HG03565 (cell line): ENCODE measurements around the gene CFAP54.

Experiments used
- ATAC-seq: cut with Tn5 transposase; IDR thresholded peaks from one replicate; pipeline ENCODE4 v1.9.1; 2021; ENCODE audit warnings: mild to moderate bottlenecking, moderate library complexity; ENCODE audit not compliant: unreplicated experiment

CFAP54 gene

GRCh38 chr12:96879301-96879700 is 389.9 kb downstream of the CFAP54 start:
- ATAC-seq, result no peak

GRCh38 chr12:96880220-96880619 is 390.8 kb downstream of the CFAP54 start:
- no peak for ATAC-seq

DNA sequence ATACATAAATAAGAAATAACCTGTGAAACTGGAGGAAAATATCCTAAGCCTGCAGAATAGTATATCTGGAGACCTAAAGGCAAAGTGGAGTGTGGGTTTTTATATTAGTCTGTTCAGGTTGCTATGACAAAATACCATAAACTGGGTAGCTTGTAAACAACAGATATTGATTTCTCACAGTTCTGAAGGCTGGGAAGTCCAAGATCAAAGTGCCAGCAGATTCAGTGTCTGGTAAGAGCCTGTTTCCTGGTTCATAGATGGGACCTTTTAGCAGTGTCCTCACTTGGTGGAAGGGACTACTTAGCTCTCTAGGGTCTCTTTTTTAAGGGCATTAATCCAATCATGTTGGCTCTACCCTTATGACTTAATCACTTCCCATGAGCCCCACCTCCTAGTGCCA is 392.2 kb downstream of the CFAP54 start:
- ATAC-seq, result no peak

DNA sequence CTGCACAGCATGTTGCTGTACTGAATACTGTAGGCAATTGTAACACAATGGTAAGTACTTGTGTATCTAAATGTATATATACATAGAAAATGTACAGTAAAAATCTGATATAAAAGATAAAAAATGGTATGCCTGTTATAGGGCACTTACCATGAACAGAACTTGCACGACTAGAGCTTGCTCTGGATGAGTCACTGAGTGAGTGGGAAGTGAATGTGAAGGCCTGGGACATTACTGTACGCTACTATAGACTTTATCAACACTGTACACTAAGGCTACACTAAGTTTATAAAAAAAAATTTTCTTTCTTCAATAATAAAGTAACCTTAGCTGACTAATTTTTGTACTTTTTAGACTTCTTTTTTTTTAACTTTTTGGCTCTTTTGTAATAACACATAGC is 393.5 kb downstream of the CFAP54 start:
- ATAC-seq, result no peak

DNA sequence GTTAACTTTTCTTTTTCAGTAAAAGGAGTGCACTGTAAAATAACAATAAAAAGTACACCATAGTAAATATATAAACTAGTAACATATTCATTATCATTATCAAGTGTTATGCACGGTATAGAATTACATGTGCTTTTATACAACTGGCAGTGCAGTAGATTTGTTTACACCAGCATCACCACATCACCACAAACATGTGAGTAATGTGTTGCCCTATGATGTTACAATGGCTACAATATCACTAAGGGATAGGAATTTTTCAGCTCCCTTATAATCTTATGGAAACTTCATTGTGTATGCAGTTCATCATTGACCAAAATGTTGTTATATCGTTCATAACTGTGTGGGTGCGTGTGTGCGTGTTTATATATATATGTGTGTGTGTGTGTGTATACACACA is 394.2 kb downstream of the CFAP54 start:
- ATAC-seq, result no peak

GRCh38 chr12:96886998-96887677 is 397.8 kb downstream of the CFAP54 start:
- ATAC-seq, result no peak

DNA sequence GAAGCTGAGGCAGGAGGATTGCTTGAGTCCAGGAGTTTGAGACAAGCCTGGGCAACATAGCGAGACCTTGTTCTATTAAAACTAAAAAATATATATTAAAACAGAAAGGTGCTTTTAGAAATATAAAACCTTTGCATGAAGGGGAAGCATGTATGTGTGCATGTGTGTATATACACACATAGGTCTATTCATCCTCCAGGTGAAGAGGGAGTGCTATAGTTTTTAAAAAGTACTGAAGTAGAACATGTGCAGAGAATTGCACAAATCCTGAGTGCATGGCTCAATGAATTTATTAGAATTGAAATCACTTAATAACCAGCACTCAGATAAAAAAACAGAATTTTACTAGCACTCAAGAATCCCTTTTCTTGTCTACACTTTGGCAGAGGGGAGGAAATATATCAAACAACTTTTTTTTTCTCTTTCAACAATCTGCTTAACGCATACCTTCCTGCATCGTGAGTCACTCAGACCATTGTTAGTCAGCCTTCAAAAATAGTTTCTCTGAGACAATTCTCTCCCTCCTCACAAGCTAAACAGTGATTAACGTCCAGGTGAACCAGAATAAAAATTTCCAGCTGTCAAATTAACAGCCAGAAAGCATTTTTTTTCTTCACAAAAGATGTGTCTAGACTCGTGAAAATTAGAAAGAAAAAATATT is 400.0 kb downstream of the CFAP54 start:
- ATAC-seq, result peak; percentile 46

DNA sequence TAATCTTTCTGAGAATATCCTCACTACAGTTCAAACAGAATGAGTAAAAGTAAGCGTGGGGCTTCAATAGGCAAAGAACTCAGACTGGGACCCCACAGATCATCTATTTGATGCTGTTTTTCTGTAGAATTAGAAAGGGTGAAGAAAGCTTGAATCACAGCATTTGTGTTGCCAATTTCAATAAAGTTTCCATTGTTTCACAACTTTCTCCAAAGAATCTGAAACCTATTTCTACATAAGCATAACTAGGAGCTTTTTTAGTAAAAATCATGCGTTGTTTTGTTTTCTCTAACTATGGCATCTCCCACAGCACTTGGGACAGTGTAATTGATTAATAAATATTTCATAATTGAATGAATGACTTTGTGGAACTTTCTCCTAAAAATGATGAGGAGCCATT is 401.0 kb downstream of the CFAP54 start:
- no peak for ATAC-seq

DNA sequence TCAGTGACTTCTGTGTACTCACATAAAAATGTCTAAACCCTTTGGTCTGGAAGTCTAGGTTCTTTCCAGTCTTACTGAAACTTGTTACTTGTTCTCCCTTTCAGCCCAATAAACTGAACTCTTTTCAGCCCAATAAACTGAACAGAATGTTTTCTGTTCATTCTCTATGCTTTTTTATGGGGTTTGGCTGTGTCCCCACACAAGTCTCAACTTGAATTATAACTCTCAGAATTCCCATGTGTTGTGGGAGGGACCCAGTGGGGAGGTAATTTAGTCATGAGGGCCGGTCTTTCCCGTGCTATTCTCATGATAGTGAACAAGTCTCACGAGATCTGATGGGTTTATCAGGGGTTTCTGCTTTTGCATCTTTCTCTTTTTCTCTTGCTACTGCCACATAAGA is 402.7 kb downstream of the CFAP54 start:
- no peak for ATAC-seq

- no peak for ATAC-seq
Observed at GRCh38 chr12:96897421-96897820, 408.0 kb downstream of the CFAP54 start.

DNA sequence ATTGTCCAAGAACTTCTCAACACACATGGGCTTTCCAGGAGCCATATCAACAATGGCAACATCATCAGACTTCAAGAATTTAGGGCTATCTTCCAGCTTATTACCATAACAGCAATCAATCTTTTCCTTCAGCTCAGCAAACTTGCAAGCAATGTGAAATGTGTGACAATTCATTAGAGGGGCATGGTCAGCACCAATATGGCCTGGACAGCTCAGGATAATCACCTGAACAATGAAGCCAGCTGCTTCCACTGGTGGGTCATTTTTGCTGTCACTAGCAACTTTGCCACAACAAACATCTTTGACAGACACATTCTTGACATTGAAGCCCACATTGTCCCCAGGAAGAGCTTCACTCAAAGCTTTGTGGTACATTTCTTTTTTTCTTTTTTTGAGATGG is 411.8 kb downstream of the CFAP54 start:
- ATAC-seq, result no peak

DNA sequence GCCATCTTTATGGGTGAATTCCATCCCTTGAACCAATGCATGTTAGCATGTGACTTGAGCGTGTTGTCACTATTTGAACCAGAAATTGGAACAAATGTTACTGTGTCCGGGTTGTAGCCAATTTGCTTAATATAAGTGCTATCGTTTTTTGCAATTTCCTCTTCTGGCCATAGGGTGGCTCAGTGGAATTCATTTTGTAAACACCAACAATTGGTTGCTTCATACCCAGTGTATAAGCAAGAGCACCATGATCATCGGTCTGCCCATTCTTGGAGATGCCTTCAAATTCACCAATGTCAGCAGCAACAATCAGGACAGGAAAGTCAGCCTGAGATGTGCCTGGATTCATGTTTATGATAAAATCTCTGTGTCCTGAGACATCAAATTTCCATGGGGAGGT is 412.7 kb downstream of the CFAP54 start:
- ATAC-seq, result no peak

- no peak for ATAC-seq
Observed at GRCh38 chr12:96906498-96906848, 417.1 kb downstream of the CFAP54 start.

DNA sequence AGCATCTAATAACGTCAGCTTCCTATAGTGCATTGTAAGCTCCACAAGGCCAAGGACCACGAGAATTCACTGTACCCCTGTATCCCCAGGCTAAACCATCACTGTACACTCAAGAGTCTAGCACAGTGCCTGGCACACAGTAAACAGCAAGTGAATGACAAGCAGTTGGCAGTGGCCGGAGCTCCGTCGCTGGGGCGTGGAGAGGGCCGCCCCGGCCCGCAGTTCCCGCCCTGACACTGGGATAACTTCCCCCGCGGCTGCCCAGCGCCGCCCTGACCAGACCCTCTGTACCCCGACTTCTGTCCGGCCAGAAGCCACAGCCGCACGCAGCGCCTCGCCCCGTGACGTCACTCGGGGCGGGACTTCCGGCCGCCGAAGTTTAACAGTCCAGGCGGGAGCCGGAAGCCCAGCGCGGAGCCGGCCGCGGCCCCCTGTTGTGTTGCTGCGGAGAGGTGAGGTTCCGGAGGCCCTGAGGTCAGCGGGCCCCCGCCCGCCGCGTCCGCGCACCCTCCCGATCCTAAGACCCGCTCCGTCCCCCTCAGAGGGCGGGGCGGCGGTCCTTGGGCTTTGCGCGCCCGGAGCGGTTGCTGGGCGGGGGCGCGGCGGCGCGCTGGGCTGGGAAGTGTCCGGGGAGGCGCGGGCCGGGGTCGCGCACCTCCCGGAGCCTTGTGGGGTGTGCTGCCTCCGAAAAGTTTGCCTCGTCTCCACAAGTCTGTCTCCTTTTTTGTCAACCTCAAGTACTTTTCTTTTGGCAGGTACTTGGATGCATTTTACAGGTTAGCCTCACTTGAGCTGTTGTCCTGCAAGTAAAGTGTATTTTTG is 417.7 kb downstream of the CFAP54 start, which contains the start of gene NEDD1:
Gene NEDD1 (plus strand): TSS at position 409 of the 822 bp plus-strand sequence. CDS start 2,503 bp downstream, outside the sequence.
- ATAC-seq, result peak; percentile 84

DNA sequence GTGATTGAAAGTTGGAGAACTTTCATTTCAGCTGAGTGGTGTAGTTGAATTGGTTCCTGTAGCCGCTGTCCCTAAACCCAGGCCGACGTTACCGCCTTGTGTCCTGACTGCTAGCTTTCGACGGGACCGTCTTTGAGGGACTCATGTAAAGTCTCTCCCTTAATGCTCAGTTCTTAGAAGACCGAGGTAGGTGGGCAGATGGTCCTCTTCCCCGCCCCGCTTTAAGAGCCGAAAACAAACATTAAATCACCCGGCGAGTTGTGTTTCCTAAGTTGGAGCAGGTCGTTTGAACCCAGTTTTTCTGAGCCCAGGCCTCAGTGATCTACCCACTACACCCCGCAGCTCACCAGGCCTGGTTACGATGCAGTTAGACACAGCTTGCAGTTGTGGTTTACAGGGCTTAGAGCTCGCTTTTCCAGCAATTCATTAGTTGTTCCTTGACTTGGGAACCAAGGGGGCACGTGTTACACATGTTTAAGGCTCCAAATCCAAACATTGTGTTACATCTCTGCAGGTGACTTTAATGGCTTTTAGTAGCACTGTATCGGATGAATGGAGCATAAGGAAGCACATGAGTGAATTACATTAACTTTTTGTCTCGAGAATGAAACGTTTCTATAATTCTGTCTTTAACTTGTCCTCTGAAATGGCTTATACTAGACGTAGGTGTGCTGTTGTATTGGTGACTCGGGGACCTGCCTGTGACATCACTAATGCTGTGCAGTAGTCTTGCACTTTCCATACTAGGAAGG is 418.5 kb downstream of the CFAP54 start:
- peak; percentile 25 for ATAC-seq

DNA sequence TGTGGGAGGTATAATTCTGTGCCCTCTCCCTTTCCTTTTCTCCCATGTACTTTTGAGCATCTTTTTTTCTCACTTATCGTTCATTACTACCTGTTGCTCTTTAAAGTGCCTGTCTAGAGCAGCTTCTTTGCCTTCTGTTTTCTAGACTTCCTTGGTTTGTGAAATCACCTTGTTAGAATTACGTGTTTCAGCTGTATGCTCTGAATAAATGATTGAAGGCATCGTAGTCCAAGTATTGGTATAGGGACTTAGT is 419.0 kb downstream of the CFAP54 start:
- ATAC-seq, result no peak

GRCh38 chr12:96912261-96912660 is 422.9 kb downstream of the CFAP54 start:
- ATAC-seq, result no peak

- ATAC-seq, result no peak
Observed at GRCh38 chr12:96912943-96913342, 423.6 kb downstream of the CFAP54 start.

GRCh38 chr12:96919510-96920210 is 430.3 kb downstream of the CFAP54 start:
- no peak for ATAC-seq
